Gastrocnemius medialis (tissue), 4 donors: ENCODE measurements around the gene ZNF263.

Experiments
- POLR2A ChIP-seq, 2 donors: fragments of 450-650 bp; IDR thresholded peaks; one replicate each; pipeline ENCODE4 v1.6.1; 2017; ENCODE audit warnings: antibody characterized with exemption in 2 of 2, mild to moderate bottlenecking in 2 of 2, moderate library complexity in 2 of 2
- TF ChIP-seq, protein P1 (sequence below), 5 experiments: fragments of 450-650 bp in 3 of 5; fragments of 200-600 bp in 2 of 5; sonication (generic) in 2 of 5; IDR thresholded peaks in 4 of 5; conservative IDR thresholded peaks in 1 of 5; 1 replicate in 4 of 5; 2 replicates in 1 of 5; pipeline ENCODE4 v1.5.1; 2016 to 2019; ENCODE audit warnings: antibody characterized with exemption in 5 of 5, mild to moderate bottlenecking in 3 of 5, moderate library complexity in 3 of 5

DNA sequence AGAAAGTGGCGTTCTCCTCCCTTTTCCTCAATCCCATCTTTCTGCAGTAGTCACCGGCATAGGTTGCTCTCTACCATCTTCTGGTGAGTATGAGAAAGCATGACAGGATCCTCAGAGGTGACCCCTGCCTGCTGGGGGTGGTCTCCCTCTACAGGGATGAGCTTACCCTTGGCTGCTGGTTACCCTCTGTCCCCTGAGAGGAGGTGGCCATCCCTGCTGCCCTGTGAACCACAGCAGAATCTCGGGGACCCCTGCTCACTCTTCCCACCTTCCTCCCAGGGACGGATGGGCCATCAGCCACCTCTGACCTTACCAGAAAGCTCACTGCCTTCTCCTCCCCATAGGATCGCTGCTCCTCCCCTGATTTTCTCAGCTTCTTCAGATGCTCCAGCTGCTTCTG is 34.7 kb upstream of the ZNF263 start:
- TF ChIP-seq POLR2A (IDR thresholded peaks at IDR 0.05): no peak
- TF ChIP-seq, protein P1, sequence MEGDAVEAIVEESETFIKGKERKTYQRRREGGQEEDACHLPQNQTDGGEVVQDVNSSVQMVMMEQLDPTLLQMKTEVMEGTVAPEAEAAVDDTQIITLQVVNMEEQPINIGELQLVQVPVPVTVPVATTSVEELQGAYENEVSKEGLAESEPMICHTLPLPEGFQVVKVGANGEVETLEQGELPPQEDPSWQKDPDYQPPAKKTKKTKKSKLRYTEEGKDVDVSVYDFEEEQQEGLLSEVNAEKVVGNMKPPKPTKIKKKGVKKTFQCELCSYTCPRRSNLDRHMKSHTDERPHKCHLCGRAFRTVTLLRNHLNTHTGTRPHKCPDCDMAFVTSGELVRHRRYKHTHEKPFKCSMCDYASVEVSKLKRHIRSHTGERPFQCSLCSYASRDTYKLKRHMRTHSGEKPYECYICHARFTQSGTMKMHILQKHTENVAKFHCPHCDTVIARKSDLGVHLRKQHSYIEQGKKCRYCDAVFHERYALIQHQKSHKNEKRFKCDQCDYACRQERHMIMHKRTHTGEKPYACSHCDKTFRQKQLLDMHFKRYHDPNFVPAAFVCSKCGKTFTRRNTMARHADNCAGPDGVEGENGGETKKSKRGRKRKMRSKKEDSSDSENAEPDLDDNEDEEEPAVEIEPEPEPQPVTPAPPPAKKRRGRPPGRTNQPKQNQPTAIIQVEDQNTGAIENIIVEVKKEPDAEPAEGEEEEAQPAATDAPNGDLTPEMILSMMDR (IDR thresholded peaks at IDR 0.05 in 4 of 5, conservative IDR thresholded peaks at IDR 0.05 in 1 of 5): no peak
